GM10847 (cell line): ENCODE measurements around the gene REELD1.

Source experiments
- POLR2A ChIP-seq: IDR thresholded peaks from 2 replicates; pipeline ENCODE4 v1.6.1; 2011; ENCODE audit not compliant: insufficient read length; ENCODE audit errors: extremely low read depth

REELD1 gene

GRCh38 chr4:146278986-146279385, 64.6 kb downstream of the REELD1 start:
- TF ChIP-seq POLR2A, result no peak
